Thyroid gland (tissue), 4 donors: ENCODE results near the gene MAP1LC3C.
A peak's percentile ranks its signal among the peaks of the same experiment; 100 is the strongest.

Experiments
- POLR2A ChIP-seq, 2 donors: fragments of 450-650 bp; IDR thresholded peaks; one replicate each; pipeline ENCODE4 v1.6.1; 2017; ENCODE audit warnings: antibody characterized with exemption in 2 of 2, mild to moderate bottlenecking in 2 of 2, moderate library complexity in 1 of 2
- TF ChIP-seq, protein P1 (sequence below), 6 experiments: fragments of 200-600 bp in 3 of 6; fragments of 450-650 bp in 3 of 6; sonication (generic) in 3 of 6; IDR thresholded peaks; one replicate each; pipeline ENCODE4 v1.5.1; 2016 to 2019; ENCODE audit warnings: antibody characterized with exemption in 6 of 6, mild to moderate bottlenecking in 2 of 6, inconsistent platforms in 1 of 6, moderate library complexity in 1 of 6

DNA sequence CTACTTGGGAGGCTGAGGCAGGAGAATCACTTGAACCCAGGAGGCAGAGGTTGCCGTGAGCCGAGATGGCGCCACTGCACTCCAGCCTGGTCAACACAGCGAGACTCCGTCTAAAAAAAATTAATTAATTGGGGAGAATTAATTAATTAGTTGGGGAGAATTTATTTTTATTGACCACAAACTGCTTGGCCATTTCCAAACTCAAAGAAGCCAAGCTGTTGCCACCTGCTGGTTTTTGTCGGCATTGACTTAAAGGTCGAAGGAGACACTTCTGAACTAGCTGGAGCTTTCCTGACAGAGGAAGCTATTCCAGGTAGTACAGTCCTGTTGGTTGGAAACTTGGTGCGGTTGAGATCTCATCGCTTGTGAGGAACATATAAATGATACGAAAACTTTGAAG, 13.1 kb downstream of the MAP1LC3C start:
- TF ChIP-seq POLR2A (IDR thresholded peaks at IDR 0.05): no peak
- TF ChIP-seq, protein P1, sequence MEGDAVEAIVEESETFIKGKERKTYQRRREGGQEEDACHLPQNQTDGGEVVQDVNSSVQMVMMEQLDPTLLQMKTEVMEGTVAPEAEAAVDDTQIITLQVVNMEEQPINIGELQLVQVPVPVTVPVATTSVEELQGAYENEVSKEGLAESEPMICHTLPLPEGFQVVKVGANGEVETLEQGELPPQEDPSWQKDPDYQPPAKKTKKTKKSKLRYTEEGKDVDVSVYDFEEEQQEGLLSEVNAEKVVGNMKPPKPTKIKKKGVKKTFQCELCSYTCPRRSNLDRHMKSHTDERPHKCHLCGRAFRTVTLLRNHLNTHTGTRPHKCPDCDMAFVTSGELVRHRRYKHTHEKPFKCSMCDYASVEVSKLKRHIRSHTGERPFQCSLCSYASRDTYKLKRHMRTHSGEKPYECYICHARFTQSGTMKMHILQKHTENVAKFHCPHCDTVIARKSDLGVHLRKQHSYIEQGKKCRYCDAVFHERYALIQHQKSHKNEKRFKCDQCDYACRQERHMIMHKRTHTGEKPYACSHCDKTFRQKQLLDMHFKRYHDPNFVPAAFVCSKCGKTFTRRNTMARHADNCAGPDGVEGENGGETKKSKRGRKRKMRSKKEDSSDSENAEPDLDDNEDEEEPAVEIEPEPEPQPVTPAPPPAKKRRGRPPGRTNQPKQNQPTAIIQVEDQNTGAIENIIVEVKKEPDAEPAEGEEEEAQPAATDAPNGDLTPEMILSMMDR (IDR thresholded peaks at IDR 0.05): peak in 2 of 6 experiments; percentile 19 to 38
